ENCODE results near the gene SYCP3.

- TF ChIP-seq POLR2AphosphoS5 (IDR thresholded peaks at IDR 0.05) (no peak), CTCF (IDR thresholded peaks at IDR 0.05) (no peak)
Observed at GRCh38 chr12:101720118-101720517, 19.1 kb downstream of the SYCP3 start.

Measured in esophagus muscularis mucosa (tissue), 3 donors.